PC-9 (cell line): ENCODE measurements around the gene PATJ. TPM values are rescaled to one million over a fixed set of nuclear protein-coding genes. Genes with fewer than 3 reads are reported as not detected.

Experiments used
- BruUV-seq: library from RNA; stranded (reverse); fragments of 400-500 nt; replicated peaks from 2 replicates; lab custom pipeline; 2021; lab: Mats Ljungman, UMichigan
- CTCF ChIA-PET: fragments of 300-600 bp; sonication (Branson Sonifier 250); formaldehyde crosslinking; loops from one replicate; lab custom pipeline; 2022; ENCODE audit warnings: antibody characterized with exemption; lab: Charles Lee
- POLR2A ChIA-PET: fragments of 300-600 bp; sonication (Branson Sonifier 250); formaldehyde crosslinking; loops from one replicate; lab custom pipeline; 2022; ENCODE audit warnings: antibody characterized with exemption; ENCODE audit not compliant: unreplicated experiment; lab: Charles Lee
- DNase-seq, 2 experiments: peaks; one replicate each; pipeline versions ENCODE4 v3.0.0 to v3.0.0-alpha.2; 2015 to 2022; ENCODE audit warnings: mixed read lengths in 1 of 2
- H2AFZ ChIP-seq: fragments of 200-600 bp; sonication (generic); 2 replicates; pipeline ENCODE4 v1.8.1; 2017; ENCODE audit warnings: antibody characterized with exemption
- H3F3A ChIP-seq: fragments of 200-600 bp; sonication (generic); 2 replicates; pipeline ENCODE4 v1.8.1; 2017; ENCODE audit warnings: antibody characterized with exemption, mild to moderate bottlenecking, low read depth; ENCODE audit not compliant: insufficient read depth
- H3K27ac ChIP-seq: fragments of 200-600 bp; sonication (generic); 2 replicates; pipeline ENCODE4 v1.6.1; 2016; ENCODE audit warnings: mixed run types
- H3K27me3 ChIP-seq: fragments of 200-600 bp; sonication (generic); 2 replicates; pipeline ENCODE4 v1.6.1; 2016; ENCODE audit warnings: low read depth, mixed run types; ENCODE audit not compliant: insufficient read depth
- H3K36me3 ChIP-seq: fragments of 200-600 bp; sonication (generic); 2 replicates; pipeline ENCODE4 v1.6.1; 2016; ENCODE audit warnings: low read depth, mixed run types
- H3K4me1 ChIP-seq: fragments of 200-600 bp; sonication (generic); replicated peaks from 2 replicates; pipeline ENCODE4 v1.6.1; 2016; ENCODE audit warnings: mixed run types; ENCODE audit not compliant: insufficient read depth
- H3K4me2 ChIP-seq: fragments of 200-600 bp; sonication (generic); 2 replicates; pipeline ENCODE4 v1.6.1; 2017; ENCODE audit warnings: mixed run types
- H3K4me3 ChIP-seq: fragments of 200-600 bp; sonication (generic); 2 replicates; pipeline ENCODE4 v1.6.1; 2016; ENCODE audit warnings: mixed run types
- H3K79me2 ChIP-seq: fragments of 200-600 bp; sonication (generic); 2 replicates; pipeline ENCODE4 v1.6.1; 2017; ENCODE audit warnings: low read depth, mixed run types
- H3K9me2 ChIP-seq: fragments of 200-600 bp; sonication (generic); 2 replicates; pipeline ENCODE4 v1.8.1; 2017; ENCODE audit warnings: mild to moderate bottlenecking; ENCODE audit not compliant: insufficient read depth
- H3K9me3 ChIP-seq: fragments of 200-600 bp; sonication (generic); 2 replicates; pipeline ENCODE4 v1.8.1; 2016; ENCODE audit warnings: low read depth; ENCODE audit not compliant: insufficient read depth
- H4K20me1 ChIP-seq: fragments of 200-600 bp; sonication (generic); 2 replicates; pipeline ENCODE4 v1.8.1; 2017; ENCODE audit not compliant: insufficient read depth
- CTCF ChIP-seq: fragments of 200-600 bp; sonication (generic); conservative IDR thresholded peaks from 2 replicates; pipeline ENCODE4 v1.6.1; 2017; ENCODE audit warnings: mixed run types, antibody characterized with exemption, mild to moderate bottlenecking, moderate library complexity
- EZH2 ChIP-seq: fragments of 200-600 bp; sonication (generic); IDR thresholded peaks from 2 replicates; pipeline ENCODE4 v1.8.0; 2017; ENCODE audit warnings: antibody characterized with exemption, low read depth
- intact Hi-C: fragments of 100-400 bp; cut with micrococcal nuclease; formaldehyde crosslinking; loops from one replicate; pipeline ENCODE4 v1.10.0; 2022; ENCODE audit not compliant: unreplicated experiment
- total RNA-seq: library from RNA; stranded (reverse); gene quantifications from 2 replicates; pipeline ENCODE4 v1.2.3, GENCODE V29; 2021

The PATJ gene
- total RNA-seq, 1 experiment from 2014 or later: 91.0 TPM

- no peak overlapping the region for H3K27ac ChIP-seq
- H3F3A ChIP-seq: peaks cover 30% of the 10 kb centered on the region
- no peaks in the 10 kb centered on the region for H3K9me2 ChIP-seq
- H4K20me1 ChIP-seq: no peaks in the 10 kb centered on the region
- H3K4me2 ChIP-seq: no peak overlapping the region
- no peak for DNase-seq
- H3K36me3 ChIP-seq: peaks cover 15% of the 10 kb centered on the region; the same call in 1 of the 2 replicates
- no TSS peak for BruUV-seq
- ChIA-PET POLR2A (no interaction called here), CTCF (interaction anchor here (0.6 to 0.9 kb wide), 5 partner anchors 30 to 1570 kb away, joined by 5 to 30 read pairs (median 6); no protein-coding TSS in a partner anchor)
- H3K4me1 ChIP-seq: no peaks in the 10 kb centered on the region
- H2AFZ ChIP-seq: no peak overlapping the region
- H3K79me2 ChIP-seq: no peaks in the 10 kb centered on the region
- H3K27me3 ChIP-seq: no peaks in the 10 kb centered on the region
- intact Hi-C loops: loop anchor here (5.0 to 10.0 kb wide), 4 partner anchors 396 to 1569 kb away; no protein-coding TSS in a partner anchor
- no peak for TF ChIP-seq CTCF
- TF ChIP-seq EZH2: no peak
- no peak overlapping the region for H3K4me3 ChIP-seq
- no peaks in the 10 kb centered on the region for H3K9me3 ChIP-seq
Measured at GRCh38 chr1:61851235-61851634, 109.0 kb downstream of the PATJ start.

GRCh38 chr1:61851849-61852669 is 109.8 kb downstream of the PATJ start:
- intact Hi-C loops: loop anchor here (2.0 to 10.0 kb wide), 6 partner anchors 397 to 1881 kb away; no protein-coding TSS in a partner anchor
- DNase-seq: peak in 1 of 2 experiments; percentile 37
- Histone ChIP-seq H3K79me2 (no peaks in the 10 kb centered on the region), H3K9me2 (no peaks in the 10 kb centered on the region), H3K9me3 (no peaks in the 10 kb centered on the region), H3K27ac (no peak overlapping the region), H3K4me1 (no peaks in the 10 kb centered on the region), H4K20me1 (no peaks in the 10 kb centered on the region; the same call in 1 of the 2 replicates), H3K27me3 (no peaks in the 10 kb centered on the region), H3K4me3 (no peak overlapping the region), H3F3A (peaks cover 30% of the 10 kb centered on the region), H2AFZ (no peak overlapping the region), H3K4me2 (no peak overlapping the region), H3K36me3 (peaks cover 15% of the 10 kb centered on the region; the same call in 1 of the 2 replicates)
- POLR2A ChIA-PET: no interaction called here
- BruUV-seq: no TSS peak
- CTCF ChIA-PET: interaction anchor here (0.6 to 0.9 kb wide), 5 partner anchors 29 to 1570 kb away, joined by 5 to 30 read pairs (median 6); no protein-coding TSS in a partner anchor
- no peak for TF ChIP-seq EZH2
- peak; percentile 78 for TF ChIP-seq CTCF

DNA sequence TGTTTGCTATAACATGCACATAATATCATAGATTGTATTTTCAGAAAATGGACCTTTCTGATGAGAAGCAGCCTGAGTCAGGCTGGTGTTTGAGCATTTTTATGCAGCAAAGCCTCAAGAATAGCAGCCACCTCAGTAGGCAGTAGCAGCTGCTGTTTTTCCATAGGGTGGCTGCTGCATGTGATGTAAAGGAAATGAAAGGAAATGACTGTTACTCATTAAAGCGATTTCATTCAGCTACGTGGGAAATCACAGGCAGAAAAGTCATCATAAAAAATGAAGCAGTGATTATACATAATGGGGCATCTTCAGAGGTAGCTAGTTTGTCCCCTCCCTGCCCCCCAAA is 110.4 kb downstream of the PATJ start:
- Histone ChIP-seq H3K27me3 (no peaks in the 10 kb centered on the region), H2AFZ (no peak overlapping the region), H3K27ac (no peak overlapping the region), H3F3A (peaks cover 30% of the 10 kb centered on the region), H3K36me3 (peaks cover 15% of the 10 kb centered on the region; the same call in 1 of the 2 replicates), H3K9me2 (no peaks in the 10 kb centered on the region), H4K20me1 (no peaks in the 10 kb centered on the region; the same call in 1 of the 2 replicates), H3K4me1 (no peaks in the 10 kb centered on the region), H3K4me2 (no peak overlapping the region), H3K4me3 (no peak overlapping the region), H3K9me3 (no peaks in the 10 kb centered on the region), H3K79me2 (no peaks in the 10 kb centered on the region)
- intact Hi-C loops: loop anchor here (2.0 to 10.0 kb wide), 6 partner anchors 398 to 1882 kb away; no protein-coding TSS in a partner anchor
- TF ChIP-seq EZH2 (no peak), CTCF (no peak)
- no peak for DNase-seq
- POLR2A ChIA-PET: no interaction called here
- CTCF ChIA-PET: no interaction called here
- BruUV-seq: no TSS peak
